Peyer's patch (tissue), 4 donors: ENCODE data around the gene TMEM94. TPM values are rescaled to one million over a fixed set of nuclear protein-coding genes. Genes with fewer than 3 reads are reported as not detected.

Source experiments
- DNase-seq, 3 donors: peaks; one replicate each; pipeline ENCODE4 v3.0.0-alpha.2; 2017 to 2019
- H3K27ac ChIP-seq, 4 donors: fragments of 200-600 bp; sonication (generic); one replicate each; pipeline ENCODE4 v1.5.1; 2016 to 2019
- H3K27me3 ChIP-seq, 2 donors: fragments of 200-600 bp; sonication (generic); one replicate each; pipeline ENCODE4 v1.5.1; 2019
- H3K36me3 ChIP-seq, 3 donors: fragments of 200-600 bp; sonication (generic); one replicate each; pipeline ENCODE4 v1.5.1; 2016 to 2019
- H3K4me1 ChIP-seq, 4 donors: fragments of 200-600 bp; sonication (generic); one replicate each; pipeline ENCODE4 v1.5.1; 2016 to 2019
- H3K4me3 ChIP-seq, 4 donors: fragments of 200-600 bp; sonication (generic); 1 replicate in 3 of 4; 2 replicates in 1 of 4; pipeline ENCODE4 v1.5.1; 2016 to 2019; ENCODE audit warnings: mild to moderate bottlenecking in 1 of 4
- H3K9me3 ChIP-seq, 4 donors: fragments of 200-600 bp; sonication (generic); one replicate each; pipeline ENCODE4 v1.5.1; 2016 to 2019; ENCODE audit warnings: mild to moderate bottlenecking in 1 of 4
- POLR2A ChIP-seq, 2 donors: fragments of 450-650 bp; IDR thresholded peaks; one replicate each; pipeline ENCODE4 v1.5.1; 2017; ENCODE audit warnings: antibody characterized with exemption in 2 of 2, mild to moderate bottlenecking in 2 of 2, moderate library complexity in 2 of 2
- total RNA-seq, 4 donors: library from RNA; depleted of rRNA; stranded (reverse); fragments of >200 nt; gene quantifications; one replicate each; pipeline ENCODE4 v1.1.0, GENCODE V29; 2016
- TF ChIP-seq, protein P1 (sequence below), 6 experiments: fragments of 450-650 bp in 4 of 6; fragments of 200-600 bp in 2 of 6; sonication (generic) in 1 of 6; IDR thresholded peaks; one replicate each; pipeline ENCODE4 v1.5.1; 2017 to 2019; ENCODE audit warnings: antibody characterized with exemption in 6 of 6, mild to moderate bottlenecking in 3 of 6, moderate library complexity in 1 of 6

The TMEM94 gene
- total RNA-seq, 4 donors from 2014 or later: 114 to 340 (median 178) TPM

DNA sequence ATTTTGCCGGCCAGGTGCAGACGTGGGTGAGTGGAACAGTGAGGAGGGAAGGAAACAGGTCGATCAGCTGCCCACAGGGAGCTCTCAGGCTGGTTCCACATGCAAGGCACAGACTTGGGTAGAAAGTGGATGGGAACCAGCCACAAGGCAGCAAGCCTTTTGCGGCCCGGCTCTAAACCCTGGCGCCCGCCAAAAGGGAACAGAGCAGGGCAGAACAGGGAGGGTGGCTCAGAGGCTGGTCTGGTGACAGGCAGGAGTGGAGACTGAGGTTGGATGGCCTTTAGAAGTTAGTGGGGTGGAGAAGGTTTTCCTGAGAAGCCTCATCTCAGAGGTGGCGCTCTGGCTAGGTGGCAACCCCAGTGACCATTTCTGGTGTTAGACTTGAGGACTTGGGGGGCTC, 79.4 kb downstream of the TMEM94 start:
- H3K36me3 ChIP-seq: peaks cover 0 to 14% (median 0%) of the 10 kb centered on the region in 3 donors
- no peak for TF ChIP-seq POLR2A (IDR thresholded peaks at IDR 0.05)
- TF ChIP-seq, protein P1, sequence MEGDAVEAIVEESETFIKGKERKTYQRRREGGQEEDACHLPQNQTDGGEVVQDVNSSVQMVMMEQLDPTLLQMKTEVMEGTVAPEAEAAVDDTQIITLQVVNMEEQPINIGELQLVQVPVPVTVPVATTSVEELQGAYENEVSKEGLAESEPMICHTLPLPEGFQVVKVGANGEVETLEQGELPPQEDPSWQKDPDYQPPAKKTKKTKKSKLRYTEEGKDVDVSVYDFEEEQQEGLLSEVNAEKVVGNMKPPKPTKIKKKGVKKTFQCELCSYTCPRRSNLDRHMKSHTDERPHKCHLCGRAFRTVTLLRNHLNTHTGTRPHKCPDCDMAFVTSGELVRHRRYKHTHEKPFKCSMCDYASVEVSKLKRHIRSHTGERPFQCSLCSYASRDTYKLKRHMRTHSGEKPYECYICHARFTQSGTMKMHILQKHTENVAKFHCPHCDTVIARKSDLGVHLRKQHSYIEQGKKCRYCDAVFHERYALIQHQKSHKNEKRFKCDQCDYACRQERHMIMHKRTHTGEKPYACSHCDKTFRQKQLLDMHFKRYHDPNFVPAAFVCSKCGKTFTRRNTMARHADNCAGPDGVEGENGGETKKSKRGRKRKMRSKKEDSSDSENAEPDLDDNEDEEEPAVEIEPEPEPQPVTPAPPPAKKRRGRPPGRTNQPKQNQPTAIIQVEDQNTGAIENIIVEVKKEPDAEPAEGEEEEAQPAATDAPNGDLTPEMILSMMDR (IDR thresholded peaks at IDR 0.05): no peak
- no peaks in the 10 kb centered on the region for H3K27me3 ChIP-seq
- no peak overlapping the region for H3K4me3 ChIP-seq
- H3K27ac ChIP-seq: peak overlapping the region; percentile 20 to 79 (median 59)
- DNase-seq: no peak
- peaks cover 4 to 72% (median 10%) of the 10 kb centered on the region in 4 donors for H3K4me1 ChIP-seq
- H3K9me3 ChIP-seq: no peaks in the 10 kb centered on the region

DNA sequence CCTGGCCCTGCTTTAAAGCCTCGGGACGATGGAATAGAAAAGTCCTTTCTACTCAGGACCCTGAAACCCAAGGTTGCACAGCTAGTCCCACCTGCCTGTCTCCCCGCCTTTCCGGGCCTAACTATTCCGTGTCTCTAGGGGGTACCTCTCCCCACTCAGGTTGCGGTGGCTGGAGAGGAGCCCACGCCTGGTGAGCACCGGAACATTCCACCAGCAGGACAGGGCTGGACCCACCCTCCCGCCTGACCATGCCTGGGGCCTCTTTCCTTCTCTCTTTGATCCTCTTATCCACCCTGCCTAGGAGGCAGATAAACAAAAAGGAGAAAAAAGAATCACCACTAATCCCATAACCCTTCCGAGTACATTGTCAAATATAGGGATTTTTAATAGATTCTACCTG, 79.9 kb downstream of the TMEM94 start:
- peak in 1 of 3 donors; percentile 29 for DNase-seq
- no peaks in the 10 kb centered on the region for H3K27me3 ChIP-seq
- H3K4me1 ChIP-seq: peaks cover 4 to 72% (median 10%) of the 10 kb centered on the region in 4 donors
- H3K27ac ChIP-seq: peak overlapping the region in 1 of 4 donors; percentile 79
- TF ChIP-seq, protein P1 (IDR thresholded peaks at IDR 0.05): no peak
- TF ChIP-seq POLR2A (IDR thresholded peaks at IDR 0.05): no peak
- no peaks in the 10 kb centered on the region for H3K9me3 ChIP-seq
- no peak overlapping the region for H3K4me3 ChIP-seq
- peaks cover 0 to 14% (median 0%) of the 10 kb centered on the region in 3 donors for H3K36me3 ChIP-seq

DNA sequence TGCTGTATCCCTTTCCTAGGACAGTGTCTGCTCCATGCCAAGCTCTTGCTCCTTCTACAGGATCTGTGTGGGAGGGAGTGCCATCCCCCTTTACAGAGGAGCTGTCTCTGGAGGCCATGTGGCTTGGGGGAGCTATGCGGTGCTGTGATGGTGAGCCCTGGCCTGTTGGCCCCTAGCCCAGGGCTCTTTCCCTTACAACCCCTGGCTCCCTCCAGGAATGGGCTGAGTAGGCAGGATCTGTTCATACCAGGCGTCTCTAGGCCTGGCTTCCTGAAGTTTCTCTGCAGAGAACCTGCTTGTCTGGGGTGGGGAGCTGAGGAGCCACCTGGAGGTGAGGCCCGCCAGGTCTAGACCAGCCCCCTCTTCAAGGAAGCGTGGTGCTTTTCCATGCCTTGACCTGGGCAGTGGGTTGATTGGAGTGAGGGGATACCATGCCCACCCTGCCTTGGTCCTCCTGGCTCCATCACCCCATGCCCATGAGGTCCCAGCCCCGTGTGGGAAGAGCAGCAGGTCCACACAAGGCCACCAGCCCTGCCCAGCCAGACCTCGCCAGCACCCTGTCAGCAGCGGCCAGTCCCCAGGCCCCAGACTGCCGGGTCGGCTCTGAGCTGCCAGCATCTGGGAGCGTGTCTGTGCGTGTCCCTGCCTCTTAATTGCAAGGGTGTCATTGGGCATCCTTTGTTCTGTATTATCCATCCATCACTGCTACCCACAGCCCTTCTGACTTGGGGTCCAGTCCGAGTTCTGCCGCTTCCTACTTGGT, 83.7 kb downstream of the TMEM94 start:
- peaks cover 0 to 16% (median 0%) of the 10 kb centered on the region in 3 donors for H3K36me3 ChIP-seq
- no peak overlapping the region for H3K4me3 ChIP-seq
- no peaks in the 10 kb centered on the region for H3K9me3 ChIP-seq
- DNase-seq: no peak
- H3K4me1 ChIP-seq: peaks cover 0 to 61% (median 2%) of the 10 kb centered on the region in 4 donors
- H3K27me3 ChIP-seq: no peaks in the 10 kb centered on the region
- H3K27ac ChIP-seq: peak overlapping the region in 2 of 4 donors; percentile 35 to 72
- TF ChIP-seq, protein P1 (IDR thresholded peaks at IDR 0.05): no peak
- TF ChIP-seq POLR2A (IDR thresholded peaks at IDR 0.05): no peak

DNA sequence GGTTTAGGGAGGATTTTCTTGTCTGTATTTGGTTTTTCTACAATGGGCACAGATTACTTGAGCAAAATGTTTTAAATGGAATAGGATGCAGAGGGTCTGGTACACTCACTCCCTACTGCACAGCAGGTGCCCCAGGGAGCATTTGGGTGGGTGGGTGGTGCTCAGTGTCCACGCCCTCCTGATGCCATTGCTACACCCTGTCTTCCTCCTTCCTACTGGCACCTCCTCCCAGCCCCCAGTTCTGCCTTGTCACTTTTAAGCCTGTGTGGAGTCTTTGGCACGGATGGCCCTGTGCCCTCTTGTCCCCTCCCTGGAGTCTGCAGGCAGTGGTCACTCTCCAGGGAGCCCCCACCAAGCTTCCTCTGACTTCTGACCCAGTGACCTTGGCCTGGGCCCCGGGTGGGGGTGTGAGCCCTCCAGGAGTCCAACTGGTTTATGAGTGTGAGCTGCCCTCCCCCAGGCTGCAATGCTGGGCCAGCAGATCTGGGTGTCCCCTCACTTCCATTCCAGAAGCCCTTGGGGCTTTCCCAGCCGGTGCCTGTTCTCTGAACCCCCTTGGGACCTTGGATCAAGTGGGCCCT, 84.6 kb downstream of the TMEM94 start:
- H3K27ac ChIP-seq: peak overlapping the region in 3 of 4 donors; percentile 19 to 72 (median 58)
- H3K4me1 ChIP-seq: peaks cover 0 to 54% (median 0%) of the 10 kb centered on the region in 4 donors
- peaks cover 0 to 16% (median 0%) of the 10 kb centered on the region in 3 donors for H3K36me3 ChIP-seq
- H3K27me3 ChIP-seq: no peaks in the 10 kb centered on the region
- H3K4me3 ChIP-seq: no peak overlapping the region
- no peak for TF ChIP-seq POLR2A (IDR thresholded peaks at IDR 0.05)
- TF ChIP-seq, protein P1 (IDR thresholded peaks at IDR 0.05): no peak
- no peak for DNase-seq
- H3K9me3 ChIP-seq: no peaks in the 10 kb centered on the region

DNA sequence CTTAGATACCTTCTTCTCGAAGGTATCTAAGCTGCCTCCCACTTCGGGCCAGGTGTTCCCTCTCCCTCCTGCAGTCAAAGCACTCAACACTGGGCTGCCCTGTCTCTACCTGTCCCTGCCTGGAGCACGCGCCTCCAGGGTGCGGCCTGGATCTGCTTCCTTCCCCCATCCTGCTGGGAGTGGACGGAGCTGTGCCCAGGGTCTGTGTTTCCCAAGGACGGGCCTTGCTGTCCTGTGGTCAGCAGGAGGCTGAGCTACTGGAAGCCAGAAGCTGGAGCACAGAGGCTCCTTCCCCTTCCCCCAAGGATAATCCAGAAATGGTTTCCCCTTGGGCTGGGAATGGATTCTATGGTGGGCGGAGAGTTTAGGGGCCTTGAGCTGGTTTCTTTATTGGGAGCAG, 85.8 kb downstream of the TMEM94 start:
- TF ChIP-seq, protein P1 (IDR thresholded peaks at IDR 0.05): peak in 1 of 6 experiments; percentile 9
- no peak for TF ChIP-seq POLR2A (IDR thresholded peaks at IDR 0.05)
- Histone ChIP-seq H3K27ac (peak overlapping the region in 3 of 4 donors; percentile 61 to 82 (median 78)), H3K36me3 (peaks cover 0 to 22% (median 0%) of the 10 kb centered on the region in 3 donors), H3K9me3 (no peaks in the 10 kb centered on the region), H3K27me3 (no peaks in the 10 kb centered on the region), H3K4me1 (peaks cover 0 to 54% (median 0%) of the 10 kb centered on the region in 4 donors), H3K4me3 (no peak overlapping the region)
- peak in 2 of 3 donors; percentile 60 to 72 for DNase-seq
